ENCODE data around the gene TTC5.

DNA sequence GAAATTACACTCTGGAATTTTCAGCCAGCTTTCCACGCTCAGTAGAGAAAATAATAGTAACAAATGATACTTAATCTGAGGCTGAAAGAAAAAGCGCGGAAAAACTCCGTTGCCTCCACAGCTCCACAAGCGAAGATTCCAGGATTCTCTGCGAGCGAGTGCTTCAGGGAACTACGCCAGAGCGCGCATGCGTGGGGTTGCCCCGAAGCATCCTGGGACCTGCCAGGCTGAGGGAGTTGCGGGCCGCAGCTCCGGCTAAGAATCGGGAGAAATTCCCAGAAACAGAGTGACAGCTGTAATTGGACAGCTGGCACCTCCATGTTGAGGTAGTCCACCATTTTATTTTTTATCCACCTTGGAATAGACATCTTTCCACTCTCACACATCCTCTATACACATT, 12.0 kb upstream of the TTC5 start:
- TF ChIP-seq CTCF (IDR thresholded peaks at IDR 0.05; ENCODE audit: low read length) = no peak
- TF ChIP-seq EZH2 (IDR thresholded peaks at IDR 0.05; ENCODE audit: borderline replicate concordance, low read length) = no peak

Measured in OCI-LY1 (cell line).